Endothelial cell of umbilical vein (primary cell): Measurements from ENCODE around the gene PUS3.

ENCODE experiments used
- CTCF ChIP-seq, 2 donors: IDR thresholded peaks; 1 replicate in 1 of 2; 2 replicates in 1 of 2; pipeline ENCODE4 v1.5.1; 2011; ENCODE audit warnings: low read length in 2 of 2, mild to moderate bottlenecking in 2 of 2, moderate library complexity in 2 of 2, control low read depth in 1 of 2, inconsistent platforms in 1 of 2, low read depth in 1 of 2; ENCODE audit not compliant: insufficient read depth in 1 of 2; ENCODE audit errors: extremely low read depth in 1 of 2
- JUN ChIP-seq: IDR thresholded peaks from 2 replicates; pipeline ENCODE4 v1.6.1; 2011; ENCODE audit warnings: borderline replicate concordance, low read depth; ENCODE audit not compliant: insufficient read length, insufficient read depth
- MAX ChIP-seq: IDR thresholded peaks from 2 replicates; pipeline ENCODE4 v1.6.1; 2011; ENCODE audit not compliant: insufficient read depth, insufficient read length
- POLR2A ChIP-seq: IDR thresholded peaks from 2 replicates; pipeline ENCODE4 v1.6.1; 2012; ENCODE audit warnings: low read depth, mild to moderate bottlenecking, control low read depth, low read length

- no peak for TF ChIP-seq MAX
- no peak for TF ChIP-seq CTCF (IDR thresholded peaks at IDR 0.05; ENCODE audit: extremely low read depth in 1 of 2, insufficient read depth in 1 of 2, low read depth in 1 of 2, low read length in 2 of 2)
- TF ChIP-seq JUN: no peak
- no peak for TF ChIP-seq POLR2A
These were observed 1.1 kb downstream of the PUS3 start for GRCh38 chr11:125901872-125902271.
